GM18519 (cell line): ENCODE data around the gene TMEM89.

Experiments used
- ATAC-seq: cut with Tn5 transposase; IDR thresholded peaks from one replicate; pipeline ENCODE4 v1.9.1; 2021; ENCODE audit warnings: mild to moderate bottlenecking, moderate library complexity; ENCODE audit not compliant: unreplicated experiment, low FRiP score

The TMEM89 gene

DNA sequence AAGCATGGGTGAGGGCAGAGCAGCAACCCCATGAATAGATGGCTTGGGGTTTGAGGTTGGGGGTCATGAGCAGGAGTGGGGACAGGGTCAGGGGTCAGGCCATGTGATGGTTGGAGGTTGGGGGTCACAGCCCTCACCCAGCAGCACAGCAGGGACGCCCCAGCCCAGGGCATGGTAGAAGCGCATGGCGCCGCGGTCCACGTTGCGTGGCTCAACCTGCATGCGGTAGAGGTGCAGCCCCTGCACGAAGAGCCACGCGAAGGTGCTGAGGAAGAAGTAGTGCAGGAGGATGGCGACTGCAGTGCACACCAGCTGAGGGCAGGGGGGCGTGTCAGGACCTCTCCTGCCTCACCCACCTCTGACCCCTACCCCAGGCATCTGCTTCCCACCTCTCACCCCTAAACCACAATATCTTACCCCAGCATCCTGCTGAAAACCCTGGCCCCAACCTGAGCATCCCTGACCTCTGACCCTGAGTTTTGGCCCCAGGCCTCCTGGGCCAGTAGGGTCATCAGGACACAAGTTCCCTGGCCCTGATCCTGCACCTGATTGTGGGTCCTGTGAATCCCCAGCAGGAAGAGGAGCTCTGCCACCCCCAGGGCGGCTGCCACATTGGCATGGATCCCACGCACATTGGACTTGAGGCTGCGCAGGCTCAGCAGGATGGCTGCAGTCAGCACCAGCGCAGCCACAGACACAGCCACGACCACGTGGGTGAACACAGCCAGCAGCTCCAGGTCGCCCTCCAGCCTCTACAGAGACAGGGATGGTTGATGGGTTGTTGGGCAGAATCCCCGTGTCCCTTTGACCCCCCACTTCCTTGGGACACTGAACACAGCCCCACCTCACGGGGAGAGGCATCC is 23.6 kb upstream of the TMEM89 start:
- no peak for ATAC-seq

- ATAC-seq, result no peak
Measured at GRCh38 chr3:48642605-48643004, 21.0 kb upstream of the TMEM89 start.

DNA sequence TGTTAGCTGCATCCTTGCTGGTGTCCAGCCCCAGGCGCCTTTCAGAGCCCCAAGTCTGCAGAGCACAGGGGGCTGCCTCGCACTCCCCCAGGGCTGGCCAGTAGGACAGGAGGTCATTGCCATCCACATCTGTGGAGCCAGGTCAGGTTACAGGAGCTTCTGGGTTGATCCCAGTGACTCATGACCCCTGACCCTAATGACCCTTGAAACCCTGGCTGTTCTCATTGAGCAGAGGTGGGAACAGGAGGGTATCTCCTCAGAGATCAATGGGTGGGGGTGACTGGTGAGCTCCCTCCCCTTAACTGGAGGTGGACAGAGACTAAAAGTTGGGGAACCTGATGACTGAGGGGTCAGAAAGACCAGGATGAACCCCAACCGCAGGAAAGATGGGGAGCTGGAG is 19.8 kb upstream of the TMEM89 start:
- no peak for ATAC-seq

- no peak for ATAC-seq
Measured at GRCh38 chr3:48639944-48640606, 18.5 kb upstream of the TMEM89 start.

GRCh38 chr3:48637305-48637704 is 15.7 kb upstream of the TMEM89 start:
- no peak for ATAC-seq

GRCh38 chr3:48636149-48636655 is 14.6 kb upstream of the TMEM89 start:
- ATAC-seq, result no peak

- peak; percentile 68 for ATAC-seq
Measured at GRCh38 chr3:48635222-48636021, 13.9 kb upstream of the TMEM89 start, which contains the start of gene SLC26A6. Gene SLC26A6 (minus strand): TSS chr3:48635461. CDS start chr3:48635393, 68 bp downstream.

DNA sequence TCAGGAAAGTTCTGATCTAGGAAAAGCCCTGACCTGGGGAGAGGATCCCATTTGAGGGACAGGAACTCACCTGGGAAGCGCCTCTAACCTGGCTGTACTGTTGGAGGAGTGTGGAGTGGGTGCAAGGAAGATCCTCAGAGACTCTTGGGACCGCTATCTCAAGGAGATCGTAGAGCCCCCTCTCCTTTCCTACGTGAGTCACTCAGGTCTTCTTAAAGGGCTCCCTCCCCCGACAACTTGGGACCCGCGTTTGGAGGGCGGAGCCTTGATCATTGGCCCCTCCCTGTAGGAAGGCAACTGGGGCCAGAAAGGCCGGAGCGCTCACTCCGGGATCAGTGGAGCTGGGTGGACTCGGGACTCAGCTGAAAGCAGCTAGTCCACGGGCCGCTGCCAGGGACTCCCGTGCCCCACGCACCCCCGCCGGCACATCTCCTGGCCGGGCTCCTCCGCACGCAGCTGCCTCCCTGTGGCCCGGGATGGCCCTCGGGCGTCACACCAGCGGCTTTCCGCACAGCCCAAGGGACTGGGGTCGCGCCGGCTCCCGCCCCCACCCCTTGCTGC is 13.2 kb upstream of the TMEM89 start:
- ATAC-seq, result no peak

GRCh38 chr3:48633743-48634142 is 12.2 kb upstream of the TMEM89 start:
- ATAC-seq, result no peak

DNA sequence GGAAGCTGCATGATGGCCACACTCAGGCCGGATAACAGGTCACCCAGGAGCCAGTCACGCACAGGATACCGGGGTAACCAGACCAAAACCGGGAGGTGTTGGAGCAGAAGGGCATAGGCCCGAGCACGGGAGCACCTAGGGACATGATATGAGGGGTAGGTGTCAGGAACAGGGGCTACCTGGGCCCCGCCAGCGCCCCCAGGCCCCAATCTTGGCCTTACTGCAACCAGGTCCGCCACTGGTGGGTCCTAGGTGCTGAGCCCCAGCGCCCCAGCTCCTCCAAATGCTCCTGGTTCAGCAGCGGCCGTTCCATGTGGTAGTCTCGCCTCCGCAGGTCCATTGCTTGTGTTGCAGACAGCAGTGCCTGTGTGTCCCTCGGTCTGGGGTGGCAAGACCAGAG is 11.7 kb upstream of the TMEM89 start:
- ATAC-seq, result no peak

- ATAC-seq, result no peak
Measured at GRCh38 chr3:48631516-48632448, 10.2 kb upstream of the TMEM89 start.

DNA sequence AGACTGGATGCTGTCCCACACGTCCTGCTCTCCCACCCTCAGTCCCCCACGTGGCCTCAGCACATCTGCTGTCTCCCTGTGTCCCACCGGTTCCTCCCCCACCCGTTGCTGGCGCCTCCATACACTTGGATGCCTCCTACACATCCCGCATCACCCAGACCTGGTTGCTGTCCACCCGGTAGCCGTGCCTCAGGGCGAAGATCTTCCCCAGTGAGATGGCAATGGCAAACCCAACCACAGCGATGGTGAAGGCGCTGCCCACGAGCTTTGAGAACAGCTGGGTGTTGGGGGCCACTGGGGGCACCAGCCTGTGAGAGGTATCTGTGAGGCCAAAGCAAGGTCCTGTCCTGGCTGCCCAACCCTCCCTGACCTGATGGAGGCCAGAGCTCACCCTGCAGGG is 9.3 kb upstream of the TMEM89 start:
- no peak for ATAC-seq

- no peak for ATAC-seq
Measured at GRCh38 chr3:48630407-48630806, 8.8 kb upstream of the TMEM89 start.

DNA sequence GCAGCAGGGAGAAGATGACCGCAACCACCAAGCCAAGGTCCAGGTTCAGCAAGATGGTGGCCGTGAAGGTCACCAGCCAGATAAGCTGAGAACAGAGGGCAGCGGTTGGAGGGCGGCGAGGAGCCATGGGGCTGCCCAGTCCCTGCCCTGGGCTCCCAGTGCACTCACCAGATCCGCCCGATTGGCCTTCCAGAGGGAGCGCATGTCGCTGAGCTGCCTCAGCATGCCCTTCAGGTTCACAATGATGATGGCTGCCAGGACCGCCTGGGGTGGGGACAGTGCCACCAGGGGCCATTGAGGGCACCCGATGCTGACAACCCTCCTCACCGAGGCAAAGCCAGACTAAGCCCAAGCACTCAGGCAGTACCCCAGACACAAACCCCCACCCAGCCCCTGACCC is 8.3 kb upstream of the TMEM89 start:
- no peak for ATAC-seq

GRCh38 chr3:48628277-48629017 is 6.9 kb upstream of the TMEM89 start:
- no peak for ATAC-seq

- no peak for ATAC-seq
Measured at GRCh38 chr3:48625600-48625999, 4.0 kb upstream of the TMEM89 start.

- no peak for ATAC-seq
Measured at GRCh38 chr3:48624767-48625166, 3.2 kb upstream of the TMEM89 start.

GRCh38 chr3:48623851-48624547 is 2.4 kb upstream of the TMEM89 start:
- no peak for ATAC-seq
